SIG-M5 (cell line): ENCODE measurements around the gene LPP.

Experiments used
- DNase-seq: peaks from one replicate; lab custom pipeline; 2025; lab: John Stamatoyannopoulos, UW

Gene LPP

DNA sequence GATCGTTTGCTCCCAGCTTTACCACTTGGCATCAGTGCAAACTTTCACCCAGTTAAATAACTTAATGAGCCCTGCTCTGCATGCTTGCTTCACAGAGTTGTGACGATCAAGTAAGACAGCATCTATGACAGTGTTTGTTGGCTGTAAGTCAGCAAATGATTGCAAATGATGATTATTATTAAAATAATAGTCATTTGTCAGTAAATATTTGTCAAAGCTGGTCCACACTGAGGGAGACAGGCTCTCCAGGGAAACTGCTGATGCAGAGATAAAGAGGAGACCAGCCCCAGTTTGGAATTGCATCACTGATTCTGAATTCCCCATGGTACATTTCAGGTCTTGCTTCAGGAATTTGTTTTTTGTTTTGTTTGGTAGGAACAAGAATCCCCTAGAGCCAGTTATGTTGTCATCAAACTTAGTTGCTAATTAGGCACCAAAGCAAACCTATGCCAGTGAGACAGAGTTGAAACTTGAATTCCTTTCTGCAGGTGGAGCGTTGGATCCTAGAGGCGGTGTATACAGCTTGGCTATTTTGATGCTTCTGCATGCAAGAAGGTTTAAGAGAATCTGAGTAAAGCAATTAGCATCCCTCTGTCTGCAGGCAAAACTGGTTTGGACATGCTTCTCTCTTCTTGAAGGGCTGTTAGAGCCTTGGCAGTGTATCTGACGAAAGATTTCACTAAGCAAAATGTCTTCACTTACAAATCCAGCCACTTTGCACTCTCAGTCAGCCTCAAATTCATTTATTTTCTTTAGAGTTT lies 679.2 kb downstream of the LPP start:
- no peak for DNase-seq

DNA sequence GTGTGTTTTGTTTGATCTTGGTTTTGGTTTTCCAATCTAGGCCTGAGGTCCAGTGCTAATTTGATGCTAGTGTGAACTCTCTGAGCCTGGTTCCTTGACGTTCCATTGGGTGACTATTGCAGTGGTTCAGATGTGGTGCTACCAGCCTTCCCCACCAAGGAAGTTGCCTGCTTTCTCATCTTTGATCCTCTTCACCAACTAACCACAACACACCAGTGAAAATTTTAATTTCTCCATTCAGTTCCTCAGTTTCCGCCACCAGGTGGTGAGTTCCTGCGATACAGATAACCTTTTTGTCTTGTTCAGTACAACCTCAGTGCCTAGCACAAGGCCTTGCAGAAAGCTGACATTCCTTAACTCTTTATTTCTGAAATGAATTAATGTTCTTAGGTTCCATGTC lies 680.4 kb downstream of the LPP start:
- DNase-seq: no peak

DNA sequence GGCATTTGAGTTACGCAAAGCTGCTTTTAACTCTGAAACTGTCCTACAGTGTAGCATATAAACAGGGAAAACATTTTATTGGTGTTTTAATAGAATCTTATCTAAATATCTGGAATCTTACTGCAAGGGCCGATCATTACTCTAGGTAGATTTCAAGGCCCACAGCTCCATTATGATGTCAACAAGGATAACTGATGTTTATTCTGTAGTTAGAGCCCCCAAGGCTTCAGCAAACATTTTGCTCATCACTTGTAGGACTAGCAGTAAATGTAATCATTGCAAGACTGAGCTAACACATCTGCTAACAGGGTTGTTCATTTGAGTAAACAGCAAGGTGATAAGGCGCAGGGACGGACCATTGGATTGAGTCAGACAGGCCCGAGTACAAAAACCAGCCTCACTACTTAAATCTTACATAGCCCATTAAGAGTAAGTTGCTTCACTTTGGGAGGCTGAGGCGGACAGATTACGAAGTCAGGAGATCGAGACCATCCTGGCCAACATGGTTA lies 685.3 kb downstream of the LPP start:
- DNase-seq: no peak

- no peak for DNase-seq
These were observed 686.3 kb downstream of the LPP start for GRCh38 chr3:188840290-188840689.

DNA sequence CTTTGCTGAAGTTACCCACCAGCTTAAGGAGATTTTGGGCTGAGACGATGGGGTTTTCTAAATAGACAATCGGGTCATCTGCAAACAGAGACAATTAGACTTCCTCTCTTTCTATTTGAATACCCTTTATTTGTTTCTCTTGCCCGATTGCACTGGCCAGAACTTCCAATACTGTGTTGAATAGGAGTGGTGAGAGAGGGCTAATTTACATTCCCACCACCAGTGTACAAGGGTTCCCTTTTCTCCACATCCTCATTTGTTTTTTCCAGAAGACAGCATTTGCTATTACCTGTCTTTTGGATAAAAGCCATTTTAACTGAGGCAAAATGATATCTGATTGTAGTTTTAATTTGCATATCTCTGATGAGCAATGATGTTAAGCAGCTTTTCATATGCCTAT lies 687.9 kb downstream of the LPP start:
- no peak for DNase-seq

- peak; percentile 56 for DNase-seq
These were observed 688.7 kb downstream of the LPP start for GRCh38 chr3:188842639-188843038.

DNA sequence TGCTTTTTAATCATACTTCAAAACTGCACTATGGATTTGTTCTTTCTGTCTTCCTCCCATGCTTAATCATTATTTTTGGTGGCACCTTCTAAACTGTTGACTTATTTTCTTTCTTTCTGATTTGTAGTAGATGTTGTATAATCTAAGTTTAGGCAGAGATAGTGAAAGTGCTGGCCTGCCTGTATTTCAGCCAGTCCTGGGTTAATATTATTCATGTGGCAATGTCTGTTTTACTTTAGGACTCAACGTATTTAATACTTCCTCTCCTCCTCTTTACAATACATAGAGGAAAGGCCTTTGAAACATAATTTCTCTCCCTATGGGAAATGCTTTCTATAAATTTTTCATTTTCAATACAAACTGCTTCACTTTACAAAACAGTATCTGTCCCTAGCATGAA lies 690.1 kb downstream of the LPP start:
- DNase-seq: no peak

- no peak for DNase-seq
These were observed 691.6 kb downstream of the LPP start for GRCh38 chr3:188845514-188845913.

GRCh38 chr3:188848947-188849346 lies 695.0 kb downstream of the LPP start:
- DNase-seq: no peak

GRCh38 chr3:188853856-188854771 lies 700.2 kb downstream of the LPP start:
- DNase-seq: no peak

GRCh38 chr3:188854772-188855149 lies 700.8 kb downstream of the LPP start:
- no peak for DNase-seq

DNA sequence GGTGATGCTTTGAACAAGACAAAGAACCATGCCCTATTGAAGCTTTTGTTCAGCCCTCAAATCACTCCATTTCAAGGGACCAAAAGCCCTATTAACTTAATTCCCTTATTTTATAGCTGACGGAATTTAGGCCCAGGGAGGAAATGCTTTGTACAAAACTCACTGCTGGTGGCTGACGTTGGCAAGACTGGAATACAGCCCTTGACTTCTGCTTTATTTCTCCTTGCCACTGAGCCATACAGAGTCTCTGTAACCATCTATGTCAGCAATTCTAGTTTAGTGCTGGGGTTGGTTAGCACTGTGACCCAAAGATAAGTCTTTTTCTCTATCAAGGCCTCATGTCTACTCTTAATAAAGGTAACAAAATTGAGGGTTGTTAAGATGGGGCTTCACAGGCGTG lies 701.7 kb downstream of the LPP start:
- DNase-seq: no peak

DNA sequence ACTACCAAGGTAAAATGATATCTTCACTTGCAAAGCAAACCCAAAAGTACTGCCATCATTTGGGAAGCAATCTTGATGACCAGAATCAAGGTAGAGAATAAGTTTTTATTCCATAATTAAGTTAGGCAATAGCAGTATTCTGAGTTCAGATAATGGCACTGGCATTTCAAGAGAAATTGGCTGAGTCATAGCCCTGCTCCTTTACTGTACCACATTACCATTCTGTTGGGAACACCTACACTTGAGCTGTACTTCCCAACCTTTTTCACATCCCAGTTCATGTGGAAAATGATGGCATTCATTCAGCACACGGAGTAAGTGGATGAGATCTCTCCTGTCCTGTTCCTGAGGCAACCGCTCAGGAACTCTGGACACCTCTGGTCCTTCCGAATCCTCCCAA lies 706.2 kb downstream of the LPP start:
- no peak for DNase-seq

DNA sequence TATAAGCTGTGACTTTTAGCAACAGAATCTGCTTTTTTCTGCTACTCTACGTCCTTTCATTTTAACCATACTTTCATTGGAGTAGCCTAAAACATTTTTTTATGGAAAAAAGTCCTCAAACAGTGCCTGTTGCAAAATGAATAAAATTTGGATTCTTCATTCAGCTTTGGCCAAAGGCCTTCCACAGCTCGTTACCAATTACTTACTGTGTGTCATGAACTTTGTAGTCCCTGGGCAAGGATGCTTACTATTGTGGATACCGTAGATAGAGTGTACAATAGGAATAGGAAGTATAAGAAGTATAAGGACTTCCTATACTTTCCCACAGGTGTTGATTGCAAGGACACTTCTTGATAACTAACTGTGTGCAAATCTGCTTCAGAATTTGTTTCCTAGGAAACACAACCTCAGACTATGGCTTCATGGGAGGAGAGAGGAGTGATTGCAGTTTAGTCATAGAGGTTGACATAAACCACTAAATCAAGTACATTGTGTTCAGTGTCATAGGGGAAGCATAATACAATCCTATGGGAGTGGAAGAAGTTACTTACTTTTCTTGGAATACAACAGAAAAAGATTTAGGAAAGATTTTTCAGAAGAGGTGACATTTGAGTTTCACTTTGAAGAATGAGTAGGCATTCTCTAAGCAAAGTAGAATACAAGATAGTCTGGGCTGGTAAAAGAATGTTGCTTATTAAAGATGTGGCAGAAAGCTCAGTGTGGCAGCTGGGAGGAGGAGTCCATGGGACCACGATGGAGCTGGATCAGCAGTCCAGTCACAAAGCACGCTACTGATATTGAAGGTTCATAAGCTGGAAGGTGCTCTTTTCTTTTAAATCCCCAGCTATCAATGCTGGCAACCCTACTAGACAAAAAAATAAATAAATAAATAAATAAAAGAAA lies 708.1 kb downstream of the LPP start:
- no peak for DNase-seq

DNA sequence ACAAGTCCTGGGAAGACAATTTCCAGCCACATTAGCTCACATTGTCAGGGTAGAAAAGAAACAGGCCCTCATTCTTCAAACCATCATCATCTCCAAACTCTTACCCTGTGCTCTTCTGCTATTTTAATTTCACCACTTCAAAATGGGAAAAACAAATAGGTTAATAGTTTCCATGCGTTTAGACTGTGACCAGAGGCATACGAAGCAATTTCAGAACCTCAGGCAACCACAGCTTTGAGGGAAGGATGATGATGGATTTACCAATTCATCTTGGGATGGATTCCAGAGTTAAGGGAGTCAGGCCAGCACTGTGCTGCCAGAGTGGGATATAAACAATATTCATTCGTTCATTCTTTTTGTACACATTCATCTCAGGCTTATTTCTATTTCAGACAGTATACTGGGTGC lies 710.0 kb downstream of the LPP start:
- DNase-seq: no peak

DNA sequence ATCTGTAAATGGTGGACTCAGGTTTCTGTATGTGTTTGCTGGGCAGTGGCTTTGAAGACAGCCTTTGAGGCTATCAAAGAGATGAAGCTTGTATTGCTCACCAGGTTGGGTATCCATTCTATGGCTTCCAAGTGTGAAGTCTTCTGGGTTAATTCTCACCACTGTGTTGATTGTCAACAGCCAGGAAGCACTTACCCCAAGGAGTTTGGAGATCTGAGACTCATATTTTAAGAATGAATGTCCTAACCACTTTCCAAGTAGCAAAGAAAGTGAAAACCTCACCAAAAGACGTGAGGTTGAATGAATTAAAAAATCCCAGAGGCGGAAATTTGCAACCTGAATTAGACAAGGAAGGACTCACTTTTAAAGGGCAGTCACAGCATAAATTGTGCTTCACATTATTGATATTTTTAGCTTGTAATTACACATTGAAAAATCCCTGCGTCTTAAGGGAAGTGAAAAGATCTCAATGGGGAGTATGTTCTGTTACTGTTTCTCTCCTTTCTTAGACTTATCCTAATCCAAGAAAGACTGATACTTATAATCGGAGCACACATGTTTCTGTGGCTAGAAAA lies 713.8 kb downstream of the LPP start:
- no peak for DNase-seq

DNA sequence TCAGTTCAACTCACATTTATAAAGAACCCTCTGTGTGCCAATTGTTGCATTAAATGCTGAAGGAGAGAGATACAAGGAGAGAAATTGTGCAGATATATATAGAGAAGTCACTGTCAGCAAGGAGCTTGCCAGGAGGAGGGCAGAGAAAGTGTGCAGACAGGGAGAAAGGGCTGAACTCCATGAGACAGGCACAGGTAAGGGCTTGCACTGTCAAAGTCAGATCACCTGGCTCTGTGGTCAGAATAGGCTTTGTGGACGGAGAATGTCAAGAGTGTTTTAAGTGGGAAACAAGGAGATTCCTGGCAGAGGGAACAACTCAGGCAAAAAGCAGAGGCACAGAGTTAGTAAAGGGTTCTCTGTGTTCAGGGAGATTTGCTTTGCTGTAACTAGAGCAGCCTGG lies 714.8 kb downstream of the LPP start:
- no peak for DNase-seq

DNA sequence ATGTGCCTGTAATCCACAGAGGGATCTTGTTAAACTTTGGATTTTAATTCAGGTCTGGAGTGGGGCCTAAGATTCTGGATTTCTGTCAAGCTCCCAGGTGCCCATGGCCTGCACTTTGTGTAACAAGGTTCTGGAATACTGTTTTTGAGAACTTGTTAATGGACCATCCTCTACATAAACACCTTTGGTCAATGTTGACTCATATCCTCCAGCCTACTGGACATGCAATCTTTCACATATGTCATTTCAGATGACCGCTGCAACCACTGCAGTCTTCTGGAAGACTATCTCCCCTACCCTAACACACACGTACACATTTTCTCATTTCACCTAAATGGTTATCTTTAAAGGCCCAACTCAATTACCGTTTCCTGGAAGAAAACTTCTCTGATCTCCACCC lies 715.7 kb downstream of the LPP start:
- no peak for DNase-seq

- no peak for DNase-seq
These were observed 716.5 kb downstream of the LPP start for GRCh38 chr3:188870431-188870830.

- no peak for DNase-seq
These were observed 720.6 kb downstream of the LPP start for GRCh38 chr3:188874576-188874975.

GRCh38 chr3:188875413-188875812 lies 721.5 kb downstream of the LPP start:
- no peak for DNase-seq

- DNase-seq: no peak
These were observed 722.4 kb downstream of the LPP start for GRCh38 chr3:188876370-188876769.
